Measurements from ENCODE around the gene NFKBIA. TPM values are rescaled to one million over a fixed set of nuclear protein-coding genes. Genes with fewer than 3 reads are reported as not detected.

Gene NFKBIA
- total and polyA plus RNA-seq, 2 of the 8 experiments (the other 6 are each of a cell fraction or from before 2014, with no cell fraction given): 25.9 to 49.7 TPM

DNA sequence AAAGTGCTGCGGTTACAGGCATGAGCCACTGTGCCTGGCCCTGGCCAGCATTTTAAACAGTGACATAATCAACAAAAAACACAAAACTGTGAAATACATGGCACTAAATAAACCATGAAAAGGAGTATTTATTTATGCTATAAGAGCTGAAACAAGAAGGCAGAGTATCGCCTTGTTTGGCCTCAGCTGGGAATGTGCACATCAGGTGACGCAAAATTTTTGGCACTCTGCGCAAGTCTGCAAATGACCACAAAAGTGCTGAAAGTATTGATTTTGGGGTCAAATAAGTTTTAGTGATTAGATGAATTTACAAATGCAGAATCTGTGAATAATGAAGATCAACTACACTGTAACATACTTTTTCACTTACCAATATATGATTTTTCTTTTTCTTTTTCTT, 36.6 kb upstream of the NFKBIA start:
- Histone ChIP-seq H3K23ac (ENCODE audit: insufficient read length) (no peak overlapping the region), H3K23me2 (ENCODE audit: low read depth, low read length) (0 out of 2 replicates have a peak, but pooled peaks cover 1% of the 10 kb centered on the region), H2AK5ac (ENCODE audit: low read depth, low read length) (no peak overlapping the region), H3K36me3 (ENCODE audit: control insufficient read depth in 2 of 4, insufficient read depth in 4 of 4, low read length in 3 of 4) (no peaks in the 10 kb centered on the region), H3K4ac (replicated peaks; ENCODE audit: insufficient read length, low read depth, low read length) (no peak overlapping the region), H3K4me2 (ENCODE audit: insufficient read depth in 1 of 2, low read depth in 2 of 2, low read length in 2 of 2) (no peak overlapping the region), H3K4me1 (replicated peaks in 1 of 4; ENCODE audit: control insufficient read depth in 3 of 4, insufficient read depth in 4 of 4, low read length in 3 of 4) (no peaks in the 10 kb centered on the region), H3K79me2 (ENCODE audit: control insufficient read depth in 1 of 2, insufficient read depth in 2 of 2, low read length in 2 of 2) (no peaks in the 10 kb centered on the region), H3K18ac (ENCODE audit: extremely low read depth, low read length) (no peak overlapping the region), H3K27me3 (replicated peaks in 1 of 4; ENCODE audit: control insufficient read depth in 3 of 4, extremely low read depth in 1 of 4, insufficient read depth in 3 of 4, low read length in 3 of 4) (no peaks in the 10 kb centered on the region), H3K9me3 (ENCODE audit: insufficient read depth in 2 of 2, low read depth in 1 of 2, low read length in 1 of 2) (no peaks in the 10 kb centered on the region), H2BK15ac (ENCODE audit: low read length) (no peak overlapping the region), H2BK5ac (ENCODE audit: low read depth, low read length) (no peak overlapping the region), H2BK12ac (ENCODE audit: low read depth, low read length) (no peak overlapping the region), H4K91ac (replicated peaks; ENCODE audit: insufficient read length, low read length) (no peak overlapping the region), H4K8ac (ENCODE audit: extremely low read depth, insufficient read depth, low read length) (no peak overlapping the region), H3K4me3 (ENCODE audit: extremely low read depth in 1 of 4, insufficient read depth in 2 of 4, low read depth in 3 of 4, low read length in 4 of 4) (no peak overlapping the region), H3K56ac (replicated peaks; ENCODE audit: insufficient read length, low read depth, low read length) (no peak overlapping the region), H2BK120ac (replicated peaks; ENCODE audit: low read depth, low read length) (no peak overlapping the region), H2BK20ac (ENCODE audit: low read length) (no peak overlapping the region), H3K14ac (ENCODE audit: insufficient read length) (no peak overlapping the region), H3K79me1 (ENCODE audit: low read depth, low read length) (no peaks in the 10 kb centered on the region), H3K9ac (replicated peaks in 1 of 4; ENCODE audit: extremely low read depth in 1 of 4, low read depth in 3 of 4, low read length in 3 of 4) (no peak overlapping the region), H2AFZ (ENCODE audit: low read length) (no peak overlapping the region), H3K27ac (ENCODE audit: low read depth, low read length) (no peak overlapping the region), H4K5ac (ENCODE audit: insufficient read length, low read depth, low read length) (no peak overlapping the region), H4K20me1 (replicated peaks in 1 of 2; ENCODE audit: control insufficient read depth in 1 of 2, insufficient read depth in 2 of 2, low read length in 2 of 2) (no peaks in the 10 kb centered on the region)
- DNase-seq (ENCODE audit: low read depth in 1 of 2, low spot score in 2 of 2): no peak
- no peak for FAIRE-seq
- ChIA-PET CTCF (ENCODE audit: partially characterized antibody) (interaction anchor here (0.7 to 1.1 kb wide), 3 partner anchors 29 to 205 kb away, joined by 3 read pairs; no protein-coding TSS in a partner anchor), POLR2A (ENCODE audit: partially characterized antibody) (no interaction called here)
- 96% methylated on average over 4 of the region's 4 CpGs; no CpG with 5 or more reads in 1 of the 2 experiments for WGBS, 2 experiments (ENCODE audit: extremely low coverage in 1 of 2, insufficient coverage in 1 of 2, insufficient read length in 1 of 2, insufficient replicate concordance in 2 of 2, low coverage in 1 of 2, low lambda C conversion rate in 2 of 2, missing lambda C conversion rate in 1 of 2)
- TF ChIP-seq KDM5A (IDR thresholded peaks at IDR 0.05; ENCODE audit: low read length): no peak
- no peak for TF ChIP-seq ASH2L (IDR thresholded peaks at IDR 0.05; ENCODE audit: low read length)
- no peak for TF ChIP-seq ZNF274 (IDR thresholded peaks at IDR 0.05; ENCODE audit: borderline replicate concordance, extremely low read depth, low read length)
- TF ChIP-seq SP4 (IDR thresholded peaks at IDR 0.05; ENCODE audit: low read length): no peak
- no peak for TF ChIP-seq CTBP2 (IDR thresholded peaks at IDR 0.05; ENCODE audit: borderline replicate concordance, insufficient read depth, insufficient read length, low read length)
- TF ChIP-seq, protein P1, sequence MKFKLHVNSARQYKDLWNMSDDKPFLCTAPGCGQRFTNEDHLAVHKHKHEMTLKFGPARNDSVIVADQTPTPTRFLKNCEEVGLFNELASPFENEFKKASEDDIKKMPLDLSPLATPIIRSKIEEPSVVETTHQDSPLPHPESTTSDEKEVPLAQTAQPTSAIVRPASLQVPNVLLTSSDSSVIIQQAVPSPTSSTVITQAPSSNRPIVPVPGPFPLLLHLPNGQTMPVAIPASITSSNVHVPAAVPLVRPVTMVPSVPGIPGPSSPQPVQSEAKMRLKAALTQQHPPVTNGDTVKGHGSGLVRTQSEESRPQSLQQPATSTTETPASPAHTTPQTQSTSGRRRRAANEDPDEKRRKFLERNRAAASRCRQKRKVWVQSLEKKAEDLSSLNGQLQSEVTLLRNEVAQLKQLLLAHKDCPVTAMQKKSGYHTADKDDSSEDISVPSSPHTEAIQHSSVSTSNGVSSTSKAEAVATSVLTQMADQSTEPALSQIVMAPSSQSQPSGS (IDR thresholded peaks at IDR 0.05; ENCODE audit: low read length): no peak
- TF ChIP-seq, protein P2, sequence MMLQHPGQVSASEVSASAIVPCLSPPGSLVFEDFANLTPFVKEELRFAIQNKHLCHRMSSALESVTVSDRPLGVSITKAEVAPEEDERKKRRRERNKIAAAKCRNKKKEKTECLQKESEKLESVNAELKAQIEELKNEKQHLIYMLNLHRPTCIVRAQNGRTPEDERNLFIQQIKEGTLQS (IDR thresholded peaks at IDR 0.05; ENCODE audit: insufficient read depth, low read depth, low read length): no peak
- no peak for TF ChIP-seq EGR1 (IDR thresholded peaks at IDR 0.05; ENCODE audit: borderline replicate concordance, low read depth, low read length)
- TF ChIP-seq SP1 (IDR thresholded peaks at IDR 0.05; ENCODE audit: low read depth, low read length): no peak
- TF ChIP-seq TEAD4 (IDR thresholded peaks at IDR 0.05; ENCODE audit: low read depth, low read length): no peak

All from H1 (cell line).